ENCODE results near the gene MTUS2.

DNA sequence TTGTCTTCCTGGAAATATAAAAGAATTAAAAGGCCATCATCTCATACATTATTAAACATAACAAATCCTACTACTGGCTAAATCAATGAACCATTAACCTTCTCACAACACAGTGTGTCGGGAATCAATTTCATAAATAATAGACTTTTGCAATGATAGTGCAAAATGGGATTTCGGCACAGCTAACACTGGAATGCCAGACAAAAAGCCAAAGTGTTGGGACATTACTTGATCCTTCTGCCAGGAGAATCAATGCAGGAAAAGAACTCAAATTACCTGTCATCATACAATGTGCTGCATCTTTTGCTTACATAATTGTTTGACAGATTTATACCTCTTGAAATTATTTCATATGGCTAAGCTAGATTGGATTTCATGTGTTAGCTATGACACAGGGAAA lies 334.3 kb downstream of the MTUS2 start:
- TF ChIP-seq, protein P1, sequence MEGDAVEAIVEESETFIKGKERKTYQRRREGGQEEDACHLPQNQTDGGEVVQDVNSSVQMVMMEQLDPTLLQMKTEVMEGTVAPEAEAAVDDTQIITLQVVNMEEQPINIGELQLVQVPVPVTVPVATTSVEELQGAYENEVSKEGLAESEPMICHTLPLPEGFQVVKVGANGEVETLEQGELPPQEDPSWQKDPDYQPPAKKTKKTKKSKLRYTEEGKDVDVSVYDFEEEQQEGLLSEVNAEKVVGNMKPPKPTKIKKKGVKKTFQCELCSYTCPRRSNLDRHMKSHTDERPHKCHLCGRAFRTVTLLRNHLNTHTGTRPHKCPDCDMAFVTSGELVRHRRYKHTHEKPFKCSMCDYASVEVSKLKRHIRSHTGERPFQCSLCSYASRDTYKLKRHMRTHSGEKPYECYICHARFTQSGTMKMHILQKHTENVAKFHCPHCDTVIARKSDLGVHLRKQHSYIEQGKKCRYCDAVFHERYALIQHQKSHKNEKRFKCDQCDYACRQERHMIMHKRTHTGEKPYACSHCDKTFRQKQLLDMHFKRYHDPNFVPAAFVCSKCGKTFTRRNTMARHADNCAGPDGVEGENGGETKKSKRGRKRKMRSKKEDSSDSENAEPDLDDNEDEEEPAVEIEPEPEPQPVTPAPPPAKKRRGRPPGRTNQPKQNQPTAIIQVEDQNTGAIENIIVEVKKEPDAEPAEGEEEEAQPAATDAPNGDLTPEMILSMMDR (IDR thresholded peaks at IDR 0.05; ENCODE audit: insufficient read depth, low read length): no peak
- TF ChIP-seq, protein P2, sequence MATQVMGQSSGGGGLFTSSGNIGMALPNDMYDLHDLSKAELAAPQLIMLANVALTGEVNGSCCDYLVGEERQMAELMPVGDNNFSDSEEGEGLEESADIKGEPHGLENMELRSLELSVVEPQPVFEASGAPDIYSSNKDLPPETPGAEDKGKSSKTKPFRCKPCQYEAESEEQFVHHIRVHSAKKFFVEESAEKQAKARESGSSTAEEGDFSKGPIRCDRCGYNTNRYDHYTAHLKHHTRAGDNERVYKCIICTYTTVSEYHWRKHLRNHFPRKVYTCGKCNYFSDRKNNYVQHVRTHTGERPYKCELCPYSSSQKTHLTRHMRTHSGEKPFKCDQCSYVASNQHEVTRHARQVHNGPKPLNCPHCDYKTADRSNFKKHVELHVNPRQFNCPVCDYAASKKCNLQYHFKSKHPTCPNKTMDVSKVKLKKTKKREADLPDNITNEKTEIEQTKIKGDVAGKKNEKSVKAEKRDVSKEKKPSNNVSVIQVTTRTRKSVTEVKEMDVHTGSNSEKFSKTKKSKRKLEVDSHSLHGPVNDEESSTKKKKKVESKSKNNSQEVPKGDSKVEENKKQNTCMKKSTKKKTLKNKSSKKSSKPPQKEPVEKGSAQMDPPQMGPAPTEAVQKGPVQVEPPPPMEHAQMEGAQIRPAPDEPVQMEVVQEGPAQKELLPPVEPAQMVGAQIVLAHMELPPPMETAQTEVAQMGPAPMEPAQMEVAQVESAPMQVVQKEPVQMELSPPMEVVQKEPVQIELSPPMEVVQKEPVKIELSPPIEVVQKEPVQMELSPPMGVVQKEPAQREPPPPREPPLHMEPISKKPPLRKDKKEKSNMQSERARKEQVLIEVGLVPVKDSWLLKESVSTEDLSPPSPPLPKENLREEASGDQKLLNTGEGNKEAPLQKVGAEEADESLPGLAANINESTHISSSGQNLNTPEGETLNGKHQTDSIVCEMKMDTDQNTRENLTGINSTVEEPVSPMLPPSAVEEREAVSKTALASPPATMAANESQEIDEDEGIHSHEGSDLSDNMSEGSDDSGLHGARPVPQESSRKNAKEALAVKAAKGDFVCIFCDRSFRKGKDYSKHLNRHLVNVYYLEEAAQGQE (IDR thresholded peaks at IDR 0.05; ENCODE audit: insufficient replicate concordance, low read depth): no peak

Measured in HL-60 (cell line).